Jurkat, Clone E6-1 (cell line): ENCODE measurements around the gene MEIS2. TPM values are rescaled to one million over a fixed set of nuclear protein-coding genes. Genes with fewer than 3 reads are reported as not detected.

Source experiments
- DNase-seq: peaks from one replicate; pipeline ENCODE4 v3.0.0-alpha.2; 2011; ENCODE audit warnings: low read depth, low spot score
- H3K4me3 ChIP-seq: 2 replicates; pipeline ENCODE4 v1.5.1; 2011; ENCODE audit warnings: mild to moderate bottlenecking, low read length, control low read depth, moderate library complexity
- polyA plus RNA-seq: library from polyadenylated mRNA; unstranded; fragments of >200 nt; gene quantifications from one replicate; pipeline ENCODE4 v1.2.1, GENCODE V29; 2012; ENCODE audit warnings: missing spikeins; ENCODE audit not compliant: insufficient read length, insufficient read depth

MEIS2 gene
- 14.4 TPM for polyA plus RNA-seq

DNA sequence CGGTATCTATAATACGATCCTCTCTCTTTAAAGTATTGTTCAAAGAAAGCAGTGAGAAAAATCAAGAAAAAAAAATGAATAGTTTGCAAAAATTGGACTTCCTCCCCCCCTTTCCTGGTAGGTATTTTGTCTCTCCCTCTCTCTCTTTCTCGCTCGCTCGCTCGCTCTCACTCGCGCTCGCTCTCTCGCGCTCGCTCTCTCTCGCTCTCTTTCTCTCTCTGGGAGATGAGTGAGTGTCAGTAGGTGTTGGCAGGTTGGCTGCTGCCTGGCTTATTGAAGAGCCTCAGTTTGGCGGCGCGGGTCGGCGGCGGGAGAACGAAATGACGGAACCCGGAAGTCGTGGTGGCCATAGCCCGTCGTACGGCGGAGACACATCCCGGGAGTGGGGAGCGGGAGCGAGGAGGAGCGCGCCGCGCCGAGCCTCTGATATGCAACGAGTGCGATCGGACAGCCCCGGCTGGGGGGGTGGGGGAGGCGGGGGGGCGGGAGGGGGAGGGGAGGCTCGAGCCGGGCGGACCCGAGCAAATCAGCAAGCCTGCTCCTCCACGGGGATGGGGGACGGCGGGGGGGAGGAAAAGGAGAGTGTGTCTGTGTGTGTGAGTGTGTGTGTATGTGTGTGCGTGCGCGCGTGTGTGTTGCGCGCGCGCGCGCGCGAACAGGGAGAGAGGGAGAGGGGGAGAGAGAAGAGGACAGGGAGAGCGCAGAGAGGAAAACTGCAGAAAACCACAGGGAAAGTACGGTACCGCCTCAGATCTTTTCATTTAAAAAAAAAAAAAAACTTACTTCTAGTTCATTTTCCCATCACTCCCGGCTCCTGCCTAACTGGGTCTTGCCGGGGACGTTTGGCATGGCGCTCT, at the start of gene MEIS2:
Gene MEIS2, minus strand, starts transcription at position 441 of the 857 bp plus-strand sequence. CDS start 1,083 bp downstream, outside the sequence.
- peak within 1 kb of the TSS; percentile 63 for H3K4me3 ChIP-seq
- DNase-seq: peak; percentile 69

- H3K4me3 ChIP-seq: no peak overlapping the region
- DNase-seq: no peak
Measured at GRCh38 chr15:37149146-37149545, 48.8 kb upstream of the MEIS2 start.

GRCh38 chr15:37148714-37149113, 48.4 kb upstream of the MEIS2 start:
- DNase-seq: no peak
- H3K4me3 ChIP-seq: no peak overlapping the region

DNA sequence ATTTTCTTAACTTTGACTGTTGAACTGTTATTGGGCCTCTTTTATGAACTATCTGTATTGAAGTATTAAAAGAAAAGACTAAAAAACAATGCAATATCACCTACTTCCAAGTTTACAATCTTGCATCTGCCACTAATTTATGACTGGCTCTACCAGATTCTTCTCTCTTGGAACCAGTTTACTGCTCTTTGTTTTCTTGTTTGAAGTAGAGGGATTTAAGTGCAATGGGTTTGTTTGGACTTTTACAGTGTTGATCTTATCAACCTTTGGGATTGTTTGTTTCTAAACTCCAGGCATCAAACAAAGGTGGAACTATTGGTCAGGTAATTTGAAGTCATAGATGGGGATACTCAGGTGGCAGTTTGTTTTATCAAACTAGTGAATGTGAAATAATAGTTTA, 43.0 kb upstream of the MEIS2 start:
- H3K4me3 ChIP-seq: no peak overlapping the region

DNA sequence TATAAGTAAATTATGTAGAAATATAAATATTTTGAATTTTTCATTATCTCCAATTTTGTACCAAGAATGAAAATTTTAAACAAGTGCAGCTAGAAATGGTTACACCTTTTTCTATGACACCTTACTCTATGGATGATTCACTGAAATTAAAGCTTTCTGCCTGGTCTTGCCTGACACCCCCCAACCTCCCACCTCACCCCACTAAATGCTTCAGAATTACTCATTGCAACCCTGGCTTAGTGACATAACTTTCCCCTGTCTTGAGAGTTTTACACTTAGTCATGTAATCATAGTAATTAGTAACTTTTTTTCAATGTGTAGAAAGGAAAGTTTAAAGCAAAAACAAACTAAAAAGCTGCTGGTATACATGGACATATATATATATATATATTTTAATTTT, 42.0 kb upstream of the MEIS2 start:
- H3K4me3 ChIP-seq: no peak overlapping the region
- DNase-seq: no peak

More for the DNA sequence above, 43.0 kb upstream of the MEIS2 start:
- DNase-seq: no peak

GRCh38 chr15:37140531-37141058, 40.2 kb upstream of the MEIS2 start:
- DNase-seq: no peak
- H3K4me3 ChIP-seq: no peak overlapping the region

DNA sequence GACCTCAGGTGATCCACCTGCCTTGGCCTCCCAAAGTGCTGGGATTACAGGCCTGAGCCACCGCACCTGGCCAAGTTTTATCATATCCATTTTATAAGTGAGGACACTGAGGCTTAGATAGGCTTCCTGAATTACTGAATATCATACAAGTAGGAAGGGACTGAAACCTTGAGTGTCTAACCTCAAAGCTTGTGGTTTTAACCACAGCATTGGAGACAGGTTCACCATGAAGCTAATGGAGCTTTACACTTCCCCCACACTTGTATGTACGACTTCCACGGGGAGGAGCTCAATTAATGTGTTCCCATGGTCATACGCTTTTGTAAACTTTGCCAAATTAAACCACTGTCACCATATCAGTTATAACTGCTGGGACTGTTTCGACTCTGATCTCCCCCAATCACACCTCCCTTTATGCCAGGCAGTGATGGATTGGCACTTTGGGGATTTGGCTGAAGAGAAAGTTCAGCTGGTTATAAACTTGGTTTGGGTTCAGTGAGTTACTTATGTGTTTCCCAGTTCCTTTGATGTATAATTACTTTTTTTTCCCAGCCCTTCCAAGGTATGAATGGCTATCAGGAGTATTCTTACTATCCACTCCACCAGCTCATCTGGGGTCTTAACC, 38.4 kb upstream of the MEIS2 start:
- peak; percentile 48 for DNase-seq
- no peak overlapping the region for H3K4me3 ChIP-seq

DNA sequence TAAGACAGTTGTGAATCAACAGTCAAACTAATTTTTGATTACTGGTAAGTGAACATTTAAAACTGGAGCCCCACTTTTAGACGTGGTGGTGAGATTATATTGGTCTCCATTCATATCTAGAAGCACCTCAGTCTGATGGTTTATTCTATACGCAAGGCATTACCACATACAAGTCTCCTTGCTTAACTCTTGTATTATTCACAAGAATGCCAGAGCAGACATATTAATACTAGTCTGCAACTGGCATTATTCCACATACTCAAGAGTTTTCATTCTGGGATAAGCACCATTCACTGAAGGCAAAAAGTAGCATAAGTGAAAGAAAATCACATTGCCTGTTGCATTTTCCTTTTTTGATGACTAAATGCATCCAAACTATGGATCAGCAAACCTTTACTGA, 36.9 kb upstream of the MEIS2 start:
- H3K4me3 ChIP-seq: no peak overlapping the region
- DNase-seq: no peak

DNA sequence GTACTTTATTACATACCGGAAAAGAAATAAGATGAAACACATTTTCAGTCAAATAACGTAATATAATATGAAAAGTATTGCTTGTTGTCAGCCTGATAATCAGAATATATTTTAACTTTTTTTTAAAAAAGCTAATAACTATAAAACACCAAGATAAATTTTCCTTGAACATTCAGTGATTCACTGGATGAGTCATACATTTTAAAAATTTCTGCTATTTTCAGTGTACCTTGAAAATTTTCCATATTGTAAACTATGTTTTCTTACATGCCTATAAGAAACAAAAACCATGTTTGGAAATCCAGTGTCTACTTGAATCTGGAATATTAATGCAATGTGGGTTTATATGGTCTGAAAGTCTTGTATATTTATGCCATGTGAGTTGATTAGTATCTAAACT, 36.3 kb upstream of the MEIS2 start:
- H3K4me3 ChIP-seq: no peak overlapping the region
- no peak for DNase-seq

DNA sequence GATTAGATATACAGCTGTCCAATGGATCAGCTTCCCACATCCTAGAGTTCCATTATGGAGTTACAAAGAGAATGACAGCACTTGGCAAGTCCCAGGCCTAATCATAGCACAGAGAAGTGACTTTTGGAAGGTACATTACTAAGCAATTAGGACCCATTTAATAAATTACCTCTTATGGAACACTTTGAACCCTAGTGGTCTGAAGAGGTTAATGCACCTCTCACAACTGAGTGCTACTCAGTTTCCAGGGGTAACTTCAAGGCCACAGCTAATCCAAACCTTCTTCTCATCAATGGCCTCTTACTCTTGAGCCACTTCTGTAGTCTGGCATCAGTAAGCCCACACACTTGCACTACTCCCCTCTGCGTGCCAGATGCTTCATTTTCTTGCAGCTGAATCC, 34.9 kb upstream of the MEIS2 start:
- no peak overlapping the region for H3K4me3 ChIP-seq
- DNase-seq: peak; percentile 28

DNA sequence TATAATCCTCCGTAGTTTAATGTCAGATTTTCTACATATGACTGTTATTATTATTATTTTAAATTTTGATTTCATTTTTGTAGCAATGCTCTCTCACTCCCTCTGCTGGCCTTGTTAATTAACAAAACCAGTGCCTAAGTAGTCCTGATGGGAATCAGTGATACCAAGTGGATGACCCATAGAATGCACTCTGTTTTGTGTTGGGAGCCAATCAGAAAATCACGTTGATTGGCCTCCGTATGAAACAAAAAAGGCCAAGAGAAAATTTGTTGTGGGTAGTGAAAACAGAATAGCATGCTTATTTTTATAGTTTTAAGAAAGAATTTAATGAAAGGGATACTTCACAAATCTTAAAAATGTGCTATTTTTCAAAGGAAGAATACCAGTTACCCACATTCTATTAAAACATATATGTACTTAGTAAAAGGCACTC, 34.4 kb upstream of the MEIS2 start:
- H3K4me3 ChIP-seq: no peak overlapping the region
- peak; percentile 11 for DNase-seq

GRCh38 chr15:37134244-37134643, 33.9 kb upstream of the MEIS2 start:
- no peak overlapping the region for H3K4me3 ChIP-seq

GRCh38 chr15:37133602-37134001, 33.3 kb upstream of the MEIS2 start:
- no peak overlapping the region for H3K4me3 ChIP-seq
- no peak for DNase-seq

More at GRCh38 chr15:37134244-37134643, 33.9 kb upstream of the MEIS2 start:
- no peak for DNase-seq

- H3K4me3 ChIP-seq: no peak overlapping the region
- DNase-seq: no peak
Measured at GRCh38 chr15:37132826-37133417, 32.6 kb upstream of the MEIS2 start.

- no peak overlapping the region for H3K4me3 ChIP-seq
- no peak for DNase-seq
Measured at GRCh38 chr15:37131621-37132020, 31.3 kb upstream of the MEIS2 start.

GRCh38 chr15:37130356-37130755, 30.0 kb upstream of the MEIS2 start:
- no peak for DNase-seq
- H3K4me3 ChIP-seq: no peak overlapping the region

DNA sequence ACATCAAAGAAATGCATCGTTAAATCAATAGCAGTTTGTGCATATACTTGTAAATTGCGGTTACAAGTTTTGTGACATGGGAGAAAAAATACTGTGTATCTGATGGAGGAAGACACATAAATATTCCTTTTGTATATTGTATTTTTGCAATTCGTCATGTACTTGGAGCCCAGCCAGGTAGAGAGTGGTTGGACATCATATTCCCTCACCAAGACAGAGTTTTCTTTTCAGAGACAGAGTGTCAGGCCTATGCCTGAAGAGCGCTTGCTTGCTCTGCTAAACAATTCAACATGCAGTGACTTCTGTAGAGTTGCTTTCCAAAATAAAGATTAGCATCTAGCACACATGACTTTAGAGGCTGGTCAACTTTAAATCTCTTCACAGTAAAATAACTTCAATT, 24.8 kb upstream of the MEIS2 start:
- no peak for DNase-seq
- no peak overlapping the region for H3K4me3 ChIP-seq

DNA sequence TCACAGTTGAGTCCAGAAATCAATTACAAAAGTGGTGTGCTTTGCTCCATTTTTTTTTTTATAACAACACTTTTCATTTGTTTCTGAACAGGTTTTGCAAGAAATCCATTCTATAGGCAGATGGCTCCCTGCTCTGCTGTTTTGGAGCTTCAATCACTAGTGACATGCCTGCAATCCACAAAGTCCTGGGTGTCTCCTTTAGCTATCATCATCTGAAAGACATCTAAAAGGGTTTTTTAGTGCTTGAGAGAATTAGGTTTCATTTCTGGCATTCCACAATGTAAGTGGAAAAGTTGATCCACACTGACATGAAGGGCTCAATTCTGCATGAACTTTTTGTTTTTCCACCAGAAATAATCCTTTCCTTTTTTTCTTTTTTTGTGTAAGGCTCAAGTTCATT, 24.0 kb upstream of the MEIS2 start:
- no peak for DNase-seq
- no peak overlapping the region for H3K4me3 ChIP-seq

DNA sequence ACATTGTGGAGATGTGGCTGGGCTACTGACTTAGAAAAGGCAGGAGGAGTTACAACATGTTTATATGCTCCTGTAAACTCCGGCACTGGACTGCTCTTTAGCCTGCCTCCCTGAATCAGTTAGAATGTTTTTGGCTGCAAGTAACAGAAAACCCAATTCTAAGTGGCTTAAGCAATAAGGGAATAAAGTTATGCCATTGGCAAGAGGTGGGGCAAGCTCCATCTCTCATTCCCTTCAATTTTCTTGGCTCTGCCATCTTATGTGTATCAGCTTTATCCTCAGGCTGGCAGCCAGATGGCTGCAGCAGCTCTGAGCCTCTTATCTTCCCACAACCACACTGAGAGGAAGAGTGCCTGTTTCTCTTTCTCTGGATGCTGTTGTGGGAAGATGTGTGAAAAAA, 22.4 kb upstream of the MEIS2 start:
- H3K4me3 ChIP-seq: no peak overlapping the region
- no peak for DNase-seq

GRCh38 chr15:37121492-37121891, 21.1 kb upstream of the MEIS2 start:
- no peak for DNase-seq

More at GRCh38 chr15:37121492-37121891, 21.1 kb upstream of the MEIS2 start:
- H3K4me3 ChIP-seq: no peak overlapping the region
